Renal pelvis (tissue), 4 donors: Measurements from ENCODE around the gene DNLZ. TPM values are rescaled to one million over a fixed set of nuclear protein-coding genes. Genes with fewer than 3 reads are reported as not detected.

Experiments used
- DNase-seq: peaks from one replicate; pipeline ENCODE4 v3.0.0-alpha.2; 2013
- polyA plus RNA-seq, 3 donors: library from polyadenylated mRNA; unstranded; fragments of 120-200 nt; gene quantifications; one replicate each; pipeline ENCODE4 v1.2.1, GENCODE V29; 2013; ENCODE audit not compliant: insufficient read length in 3 of 3

Gene DNLZ
- polyA plus RNA-seq, 3 donors, result 5.9 to 21.2 (median 17.2) TPM

- DNase-seq, result no peak
These were observed 28.0 kb downstream of the DNLZ start for GRCh38 chr9:136335296-136336155.

GRCh38 chr9:136334541-136334940, 29.0 kb downstream of the DNLZ start:
- no peak for DNase-seq

GRCh38 chr9:136333486-136333885, 30.1 kb downstream of the DNLZ start:
- DNase-seq, result no peak

GRCh38 chr9:136333045-136333444, 30.5 kb downstream of the DNLZ start:
- no peak for DNase-seq

- no peak for DNase-seq
These were observed 31.0 kb downstream of the DNLZ start for GRCh38 chr9:136332482-136332983.

GRCh38 chr9:136331556-136332481, 31.7 kb downstream of the DNLZ start:
- no peak for DNase-seq

- no peak for DNase-seq
These were observed 32.5 kb downstream of the DNLZ start for GRCh38 chr9:136331030-136331429.

GRCh38 chr9:136330406-136330990, 33.0 kb downstream of the DNLZ start:
- DNase-seq, result no peak

- no peak for DNase-seq
These were observed 33.7 kb downstream of the DNLZ start for GRCh38 chr9:136329636-136330405.

GRCh38 chr9:136329211-136329627, 34.3 kb downstream of the DNLZ start:
- DNase-seq, result no peak

GRCh38 chr9:136328622-136329041, 34.9 kb downstream of the DNLZ start:
- no peak for DNase-seq

GRCh38 chr9:136328011-136328621, 35.4 kb downstream of the DNLZ start:
- DNase-seq, result no peak

- DNase-seq, result no peak
These were observed 36.1 kb downstream of the DNLZ start, which contains the start of gene GPSM1 for GRCh38 chr9:136327304-136327974. TSS of gene GPSM1 (plus strand) at chr9:136327539. CDS start at chr9:136327696, 157 bp downstream.

GRCh38 chr9:136326761-136327303, 36.7 kb downstream of the DNLZ start:
- no peak for DNase-seq

GRCh38 chr9:136326061-136326760, 37.3 kb downstream of the DNLZ start:
- DNase-seq, result no peak

- DNase-seq, result no peak
These were observed 38.2 kb downstream of the DNLZ start for GRCh38 chr9:136325358-136325757.

- DNase-seq, result no peak
These were observed 38.8 kb downstream of the DNLZ start for GRCh38 chr9:136324501-136325300.

GRCh38 chr9:136323371-136323789, 40.2 kb downstream of the DNLZ start:
- no peak for DNase-seq
